Esophagus muscularis mucosa (tissue), 4 donors: ENCODE data around the gene ZBTB16.

Source experiments
- CTCF ChIP-seq, 3 experiments: fragments of 200-600 bp in 2 of 3; fragments of 450-650 bp in 1 of 3; sonication (generic) in 2 of 3; IDR thresholded peaks; one replicate each; pipeline ENCODE4 v1.5.1; 2017 to 2019; ENCODE audit warnings: antibody characterized with exemption in 3 of 3, mild to moderate bottlenecking in 2 of 3, moderate library complexity in 1 of 3
- EP300 ChIP-seq: sonication (generic); formaldehyde crosslinking; IDR thresholded peaks from one replicate; pipeline ENCODE4 v1.6.1; 2017; ENCODE audit warnings: antibody characterized with exemption
- POLR2A ChIP-seq: fragments of 450-650 bp; IDR thresholded peaks from one replicate; pipeline ENCODE4 v1.6.1; 2017; ENCODE audit warnings: antibody characterized with exemption, moderate library complexity, mild to moderate bottlenecking, low read depth
- POLR2AphosphoS5 ChIP-seq, 2 donors: sonication (generic); formaldehyde crosslinking; IDR thresholded peaks; one replicate each; pipeline ENCODE4 v1.6.1; 2017; ENCODE audit warnings: antibody characterized with exemption in 2 of 2

- TF ChIP-seq POLR2A, result no peak
- TF ChIP-seq CTCF (IDR thresholded peaks at IDR 0.05), result no peak
- no peak for TF ChIP-seq EP300
- peak; percentile 50 to 53 for TF ChIP-seq POLR2AphosphoS5 (IDR thresholded peaks at IDR 0.05)
Observed at GRCh38 chr11:114259124-114259526, 199.6 kb downstream of the ZBTB16 start.
